ENCODE data around the gene FUCA2.

The FUCA2 gene, protein sequence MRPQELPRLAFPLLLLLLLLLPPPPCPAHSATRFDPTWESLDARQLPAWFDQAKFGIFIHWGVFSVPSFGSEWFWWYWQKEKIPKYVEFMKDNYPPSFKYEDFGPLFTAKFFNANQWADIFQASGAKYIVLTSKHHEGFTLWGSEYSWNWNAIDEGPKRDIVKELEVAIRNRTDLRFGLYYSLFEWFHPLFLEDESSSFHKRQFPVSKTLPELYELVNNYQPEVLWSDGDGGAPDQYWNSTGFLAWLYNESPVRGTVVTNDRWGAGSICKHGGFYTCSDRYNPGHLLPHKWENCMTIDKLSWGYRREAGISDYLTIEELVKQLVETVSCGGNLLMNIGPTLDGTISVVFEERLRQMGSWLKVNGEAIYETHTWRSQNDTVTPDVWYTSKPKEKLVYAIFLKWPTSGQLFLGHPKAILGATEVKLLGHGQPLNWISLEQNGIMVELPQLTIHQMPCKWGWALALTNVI

DNA sequence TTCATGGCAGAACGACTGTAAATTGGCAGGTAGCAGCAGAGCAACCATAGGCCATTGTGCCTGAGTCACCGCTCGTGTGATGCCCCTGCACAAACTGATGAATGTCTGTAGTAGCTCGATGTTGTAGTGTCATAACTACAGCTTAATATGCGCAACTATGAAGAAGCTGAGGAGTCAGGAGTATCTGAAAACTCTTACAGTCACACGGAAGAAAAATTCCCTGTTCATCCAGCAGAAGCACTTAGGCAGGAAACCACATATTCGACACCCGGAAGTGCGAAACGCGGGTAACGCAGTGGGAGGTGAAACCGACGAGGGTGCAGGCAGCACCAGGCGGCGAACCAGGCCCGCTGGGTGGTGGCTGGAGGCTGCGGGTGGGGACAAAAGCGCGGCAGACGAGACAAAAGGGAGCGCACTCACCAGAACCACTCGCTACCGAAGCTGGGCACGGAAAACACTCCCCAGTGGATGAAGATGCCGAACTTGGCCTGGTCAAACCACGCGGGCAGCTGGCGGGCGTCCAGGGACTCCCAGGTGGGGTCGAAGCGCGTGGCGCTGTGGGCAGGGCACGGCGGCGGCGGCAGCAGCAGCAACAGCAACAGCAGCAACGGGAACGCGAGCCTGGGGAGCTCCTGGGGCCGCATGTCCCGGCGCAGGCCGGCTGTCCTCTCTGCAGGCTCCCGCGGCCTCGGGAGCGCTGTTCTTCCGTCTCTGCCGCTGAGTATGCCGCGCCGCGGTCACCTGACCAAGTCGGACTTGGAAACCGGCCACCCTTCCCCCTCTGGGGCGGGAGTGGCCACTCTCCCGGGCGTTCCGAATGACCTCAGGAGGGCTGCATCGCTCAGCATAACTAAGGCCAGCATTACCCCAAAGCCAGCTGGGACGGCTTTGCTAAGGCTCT is at the start of gene FUCA2:
TSS of gene FUCA2 (minus strand) at position 730 of the 901 bp plus-strand sequence. CDS start at position 644, 86 bp downstream.
- DNase-seq = no peak

DNA sequence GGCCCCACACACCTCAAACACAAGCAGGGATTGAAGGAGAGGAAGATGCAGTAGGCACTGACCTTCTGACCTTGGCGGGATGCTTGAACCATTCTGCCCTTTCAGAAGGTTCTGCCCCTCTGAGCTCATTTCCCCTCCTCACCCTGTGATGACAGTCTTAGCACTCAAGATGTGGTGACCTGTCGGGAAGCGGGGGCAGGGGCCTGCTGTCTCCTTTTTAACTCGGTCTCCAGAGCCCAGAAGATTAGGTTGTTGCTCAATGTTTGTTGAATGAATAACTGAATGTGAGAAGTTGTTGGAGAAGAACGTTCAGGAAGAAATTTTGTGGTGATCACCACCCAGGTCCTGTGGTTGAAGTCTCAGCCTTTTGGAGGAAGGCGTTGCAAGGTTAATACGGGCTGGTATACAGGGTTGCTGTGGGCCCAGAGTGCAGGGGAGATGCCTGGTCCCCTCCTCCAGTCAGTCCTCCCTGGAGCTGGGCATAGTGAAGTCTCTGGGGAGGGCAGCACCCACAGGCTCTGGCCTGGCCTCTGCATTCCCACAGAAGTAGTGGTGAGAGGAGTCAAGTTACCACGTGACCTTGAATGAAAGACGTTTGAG is 49.7 kb upstream of the FUCA2 start:
- DNase-seq = no peak

DNA sequence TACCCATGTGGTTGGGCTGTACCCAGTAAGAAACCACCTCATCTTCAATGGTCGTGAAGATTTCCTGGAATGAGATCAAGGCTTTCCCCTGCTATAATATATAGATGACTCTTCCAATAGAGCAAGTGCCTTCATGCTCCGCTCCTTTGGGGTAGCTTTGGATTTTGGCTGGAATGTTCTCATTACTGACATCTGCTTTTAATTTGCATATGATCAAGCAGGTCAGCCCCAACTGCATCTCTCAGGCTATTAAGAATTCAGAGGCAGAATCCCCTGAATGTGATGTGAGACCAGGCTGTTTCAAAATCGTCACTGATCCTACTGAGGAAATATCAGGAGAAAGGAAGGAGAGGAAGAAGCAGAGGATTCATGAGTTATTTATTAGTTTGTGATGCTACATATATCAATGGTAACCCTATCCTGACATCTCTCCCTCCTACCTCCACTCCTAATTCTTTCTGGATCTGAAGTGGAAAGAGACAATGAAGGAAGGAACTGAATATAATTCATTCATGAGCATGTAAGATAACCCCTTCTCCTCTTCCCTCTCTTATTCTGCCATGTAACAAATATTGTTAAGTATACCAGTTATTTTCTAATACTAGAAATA is 47.6 kb upstream of the FUCA2 start:
- DNase-seq = no peak

DNA sequence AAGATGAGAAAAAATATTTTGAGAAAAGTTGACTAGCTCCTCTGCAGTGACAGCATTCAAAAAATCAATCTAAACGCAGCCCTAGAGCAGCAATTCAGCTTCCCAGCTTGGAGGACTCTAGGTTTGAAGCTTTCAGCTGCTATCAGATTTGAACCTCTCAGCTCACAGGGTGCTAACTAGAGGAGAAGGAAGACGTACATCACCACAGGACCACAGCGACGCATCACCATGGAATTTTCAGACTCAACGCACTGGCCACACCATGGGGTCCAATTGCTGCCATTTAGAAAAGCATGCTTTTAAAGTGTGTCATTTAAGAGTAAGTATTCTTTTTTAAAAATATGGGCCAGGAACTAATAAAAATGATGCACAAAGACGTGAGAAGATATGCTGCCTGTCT is 45.0 kb upstream of the FUCA2 start:
- DNase-seq = no peak

DNA sequence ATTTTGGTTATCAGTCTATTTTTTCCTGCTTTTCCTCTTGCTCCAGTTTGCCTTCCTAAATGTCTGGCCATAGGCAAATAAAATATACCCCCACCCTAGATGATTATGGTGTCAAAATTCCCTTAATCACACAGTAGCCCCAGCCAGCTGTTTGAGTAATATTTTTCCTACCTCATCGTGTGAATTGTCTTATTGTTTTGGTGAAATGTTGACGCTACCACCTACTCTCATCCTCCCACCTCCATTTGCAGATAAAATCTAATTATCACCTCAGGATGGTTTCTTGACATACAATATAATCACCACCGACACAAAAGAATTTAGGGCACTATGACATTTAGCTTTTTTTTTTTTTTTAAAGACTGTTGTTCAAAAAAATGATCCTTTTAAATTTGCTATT is 44.1 kb upstream of the FUCA2 start:
- DNase-seq = no peak

DNA sequence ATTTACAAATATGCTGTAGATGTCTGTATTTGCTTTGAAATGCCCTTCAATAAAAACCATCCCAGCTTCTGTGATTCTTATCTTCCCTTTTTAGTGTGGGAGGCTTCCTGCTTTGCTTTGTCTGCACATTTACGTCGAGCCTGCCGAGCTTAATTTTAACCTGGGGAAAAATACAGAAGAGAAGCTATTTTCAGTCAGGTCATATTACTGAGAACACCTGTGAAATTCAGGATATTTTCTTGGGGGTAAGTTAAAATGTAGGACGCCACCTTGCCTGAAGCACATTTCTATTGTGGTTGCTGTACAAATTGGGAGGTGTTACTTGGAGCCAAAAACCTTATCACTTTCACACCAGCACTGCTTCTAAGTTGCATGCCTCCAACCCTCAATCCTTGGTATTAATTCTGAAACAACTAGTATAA is 43.6 kb upstream of the FUCA2 start:
- no peak for DNase-seq

DNA sequence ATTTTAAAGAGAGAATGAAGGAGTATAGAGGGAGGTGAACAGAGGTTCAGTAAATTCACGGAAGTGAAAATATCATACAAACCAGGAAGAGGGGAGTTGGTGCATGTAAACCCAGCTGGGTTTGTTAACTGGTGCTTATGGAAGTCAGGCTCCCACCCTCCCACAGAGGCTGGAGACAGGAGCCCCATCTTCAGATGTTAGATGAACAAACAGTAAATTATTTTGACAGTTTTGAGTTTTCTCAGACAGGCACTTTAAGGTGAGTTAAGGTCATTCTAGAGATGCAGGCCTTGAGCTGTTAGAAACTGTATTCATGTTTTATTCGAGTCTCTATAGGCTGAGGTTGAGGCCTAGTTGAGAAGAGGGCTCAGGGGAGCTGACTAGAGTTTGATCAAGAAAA is 41.8 kb upstream of the FUCA2 start:
- no peak for DNase-seq

DNA sequence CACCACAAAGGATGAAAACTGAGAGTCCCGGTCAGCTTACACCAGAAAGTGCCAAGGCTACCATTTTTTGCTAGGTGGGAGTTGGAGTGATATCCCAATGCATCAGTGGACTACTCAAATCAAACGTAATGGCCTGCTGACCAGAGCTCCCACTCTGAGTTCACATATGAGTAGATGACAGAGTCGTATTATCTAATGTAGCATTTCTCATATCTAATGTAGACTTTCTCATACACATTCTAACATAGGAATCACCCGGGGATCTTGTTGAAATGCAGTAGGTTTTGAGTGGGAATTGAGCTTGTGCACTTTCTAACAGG is 38.4 kb upstream of the FUCA2 start:
- DNase-seq = no peak

DNA sequence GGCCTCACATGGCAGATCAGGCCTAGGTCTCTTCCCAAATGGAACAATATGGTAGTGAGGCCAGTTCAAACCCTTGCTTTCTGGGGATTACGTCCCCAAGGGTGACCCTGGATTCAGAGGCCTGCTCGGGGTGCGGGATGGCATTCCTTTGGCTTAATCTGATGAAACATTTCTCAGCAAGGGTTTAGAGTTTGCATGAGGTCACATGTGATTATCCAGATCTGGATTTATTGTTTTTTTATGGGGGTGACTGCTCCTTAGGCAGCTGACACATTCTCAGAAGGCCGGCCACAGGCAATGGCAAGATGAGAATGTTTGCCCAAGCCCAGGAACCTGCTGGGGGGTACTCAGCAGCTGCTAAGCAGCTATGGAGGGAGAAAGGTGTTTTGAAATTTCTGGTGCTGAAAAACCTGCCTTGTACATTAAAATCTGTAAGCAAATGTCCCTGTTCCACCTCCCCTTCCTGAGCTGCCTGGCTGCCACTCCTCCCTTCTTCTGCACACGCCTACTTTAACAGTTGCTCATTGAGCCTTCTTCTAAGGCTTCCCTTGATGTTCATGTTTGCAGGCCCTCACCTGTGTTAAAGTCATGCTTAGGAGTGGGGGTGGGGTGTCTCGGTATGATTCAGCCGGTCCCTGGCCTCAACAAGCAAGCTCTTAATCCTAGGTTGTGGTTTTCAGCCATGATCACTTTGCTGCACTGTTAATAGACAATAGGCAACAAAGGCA is 37.9 kb upstream of the FUCA2 start:
- DNase-seq = no peak

DNA sequence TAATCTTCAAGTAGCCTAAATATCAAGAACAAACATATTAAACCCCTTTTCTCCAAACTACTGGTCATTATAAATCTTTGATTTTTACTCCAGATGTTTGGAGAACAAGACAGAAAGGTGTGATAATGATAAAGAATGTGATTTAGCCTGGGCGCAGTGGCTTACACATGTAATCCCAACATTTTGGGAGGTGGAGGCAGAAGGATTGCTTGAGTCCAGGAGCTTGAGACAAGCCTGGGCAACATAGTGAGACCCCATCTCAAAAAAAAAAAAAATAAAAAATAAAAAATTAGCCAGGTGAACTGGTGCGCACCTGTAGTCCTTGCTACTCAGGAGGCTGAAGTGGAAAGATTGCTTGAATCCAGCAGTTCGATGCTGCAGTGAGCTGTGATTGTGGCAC is 35.1 kb upstream of the FUCA2 start:
- DNase-seq = no peak

DNA sequence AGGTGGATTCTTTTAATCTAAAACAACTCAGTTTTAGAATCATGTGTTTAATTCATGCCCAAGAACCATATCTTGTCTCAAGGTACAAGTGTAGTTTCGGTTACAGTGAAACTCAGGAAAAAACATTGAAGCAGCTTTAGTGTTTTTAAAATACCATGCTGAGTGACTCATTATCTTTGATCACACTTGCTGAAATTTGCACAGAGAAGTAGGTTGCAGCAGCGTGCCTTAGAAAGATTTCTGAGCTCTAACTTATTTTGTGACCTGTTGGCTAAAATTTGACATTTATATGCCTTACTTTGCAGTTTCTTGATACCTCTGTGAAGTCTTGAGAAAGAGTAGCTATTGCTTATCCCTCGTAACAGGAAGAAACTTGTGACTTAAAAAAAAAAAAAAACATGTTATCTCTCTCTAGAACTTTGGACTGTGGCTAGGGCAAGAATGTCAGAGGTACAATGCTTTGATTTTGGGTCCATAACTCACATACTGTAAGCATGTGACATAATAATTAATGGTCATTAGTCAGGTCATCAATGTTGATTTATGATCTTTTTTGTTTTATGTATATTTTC is 34.5 kb upstream of the FUCA2 start:
- DNase-seq = no peak

DNA sequence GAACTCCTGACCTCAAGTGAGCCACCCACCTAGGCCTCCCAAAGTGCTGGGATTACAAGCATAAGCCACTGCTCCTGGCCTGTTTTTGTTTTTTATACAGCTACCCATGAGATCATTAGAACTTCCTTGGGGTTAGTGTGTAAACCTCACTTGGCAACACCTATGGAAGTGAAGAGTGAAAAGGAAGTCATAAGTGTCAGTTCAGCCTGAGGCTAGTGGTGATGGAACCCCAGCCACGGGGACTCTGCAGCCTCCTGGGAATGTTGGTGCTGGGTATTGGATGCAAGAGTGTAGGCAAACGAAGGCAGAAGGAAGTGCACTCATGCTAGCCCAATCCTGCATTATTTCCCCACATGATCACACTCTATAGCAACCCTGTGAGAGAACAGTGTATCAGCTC is 33.6 kb upstream of the FUCA2 start:
- no peak for DNase-seq

DNA sequence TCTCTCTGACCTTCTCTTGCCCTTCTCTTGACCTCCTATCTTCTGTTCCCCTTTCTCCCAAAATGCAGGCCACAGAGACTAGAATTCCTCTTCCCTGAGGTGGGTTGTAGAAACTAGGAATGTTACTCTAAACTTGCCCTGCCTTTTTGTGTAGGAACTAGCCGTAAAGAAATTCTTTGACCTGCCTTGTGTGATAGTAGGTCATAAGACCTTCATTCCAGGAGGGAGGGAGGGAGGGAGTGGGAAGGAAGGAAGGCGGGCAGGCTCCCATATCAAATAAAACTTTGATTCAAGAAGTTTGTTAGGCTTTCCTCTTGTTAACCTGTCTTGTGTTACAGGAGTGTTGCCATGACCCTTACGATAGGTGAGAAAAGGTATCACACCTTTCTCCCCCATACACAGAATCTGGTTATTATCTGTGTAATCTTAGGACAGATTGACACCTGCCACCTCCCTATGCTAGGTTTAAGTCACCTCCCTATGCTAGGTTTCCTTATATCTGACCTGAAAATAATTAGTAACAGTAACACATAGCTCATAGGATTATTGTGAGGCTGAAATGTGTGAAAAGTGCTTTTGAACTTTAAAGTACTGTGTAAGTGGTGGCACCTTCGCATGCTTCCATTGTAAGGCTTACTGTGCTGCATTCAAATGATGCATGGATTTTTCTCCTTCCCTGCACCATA is 32.6 kb upstream of the FUCA2 start:
- no peak for DNase-seq

DNA sequence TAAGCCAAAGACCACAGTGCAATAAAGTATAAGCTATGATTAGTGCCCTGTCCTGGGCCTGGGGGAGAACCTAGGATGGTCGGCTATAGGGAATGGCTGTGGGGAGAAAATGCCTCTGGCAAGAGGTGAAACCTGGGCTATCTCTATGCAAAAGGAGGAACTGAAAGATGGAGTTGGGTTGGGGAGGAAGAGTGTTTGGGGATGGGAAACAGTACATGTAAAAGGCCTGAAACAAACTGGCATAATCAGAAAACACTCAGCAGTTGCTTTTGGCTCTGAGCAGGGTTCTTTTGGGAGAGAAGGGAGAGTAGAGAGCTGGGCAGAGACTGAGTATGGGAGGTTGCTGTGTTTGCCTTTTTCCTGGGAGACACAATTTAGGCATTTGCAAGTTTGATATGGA is 31.9 kb upstream of the FUCA2 start:
- no peak for DNase-seq

DNA sequence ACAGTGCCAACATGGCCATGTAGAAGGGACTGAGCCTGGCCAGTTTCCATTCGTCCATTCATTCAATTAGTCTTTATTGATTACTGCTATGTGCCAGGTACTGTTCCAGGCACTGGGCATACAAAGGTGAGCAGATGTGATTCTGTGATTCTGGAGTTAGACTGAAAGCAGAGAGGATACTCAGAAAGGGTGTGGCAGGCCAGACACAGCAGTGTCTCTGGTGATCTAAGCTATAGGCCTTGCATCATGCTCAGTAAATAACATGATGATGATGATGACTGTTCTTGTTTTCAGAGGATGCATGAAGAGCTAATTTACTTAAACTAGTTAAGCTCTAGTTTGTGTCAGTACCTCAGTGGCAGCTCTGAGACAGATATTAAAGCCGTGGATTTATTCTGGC is 31.4 kb upstream of the FUCA2 start:
- DNase-seq = no peak

DNA sequence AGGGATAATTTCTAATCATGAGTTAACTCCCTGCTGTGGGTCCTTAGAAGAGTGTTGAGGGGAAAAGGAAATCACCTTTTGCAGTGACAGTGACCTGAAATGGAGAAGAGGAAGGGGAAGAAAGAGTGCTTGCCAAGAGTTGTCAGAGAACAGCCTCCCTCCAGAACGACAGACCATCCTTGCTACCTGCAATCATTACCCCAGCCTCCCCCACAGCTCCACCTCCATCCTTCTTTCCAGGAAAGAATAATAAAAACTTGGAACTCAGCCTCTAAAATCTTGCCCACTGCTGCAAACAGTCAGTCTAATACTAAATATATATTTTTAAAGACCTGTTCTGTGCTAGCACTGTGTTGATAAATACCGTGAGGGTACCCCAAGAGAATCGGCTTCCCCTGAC is 28.7 kb upstream of the FUCA2 start:
- no peak for DNase-seq

DNA sequence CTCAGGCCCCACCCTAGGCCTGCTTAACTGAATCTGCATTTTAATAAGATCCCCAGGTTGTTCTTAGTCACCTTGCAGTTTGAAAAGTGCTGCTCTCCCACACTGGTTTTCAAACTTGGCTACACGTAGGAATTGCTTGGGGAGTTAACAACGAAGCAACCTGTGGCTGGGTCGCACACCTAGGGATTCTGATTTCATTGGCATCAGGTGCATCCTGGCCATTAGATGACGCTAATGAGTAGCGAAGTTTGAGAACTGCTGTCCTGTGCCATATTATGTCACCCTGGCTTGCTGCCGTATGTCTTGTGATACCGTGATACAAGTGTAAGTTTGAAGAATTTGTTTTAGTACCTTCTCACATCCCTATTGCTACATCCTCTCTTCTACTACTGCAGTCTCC is 28.2 kb upstream of the FUCA2 start:
- no peak for DNase-seq

DNA sequence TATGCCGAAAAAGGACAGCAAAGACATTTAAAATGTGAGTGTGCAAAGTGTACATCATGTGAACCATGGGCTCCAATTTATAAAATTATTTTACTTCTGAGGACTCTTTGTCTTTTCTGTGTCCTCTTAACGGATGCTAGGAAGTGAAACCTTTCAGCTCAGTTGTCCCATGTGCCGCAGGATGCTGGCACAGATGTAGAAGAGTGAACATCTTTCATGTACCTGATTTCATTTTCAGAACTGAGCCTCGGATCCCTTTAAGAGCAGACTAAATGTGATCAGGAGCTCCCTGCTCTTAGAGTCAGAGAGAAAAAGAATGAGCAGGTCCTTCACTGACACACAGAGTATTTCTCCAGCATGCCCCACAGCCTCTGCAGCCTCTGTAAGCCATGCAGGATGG is 27.6 kb upstream of the FUCA2 start:
- DNase-seq = no peak

DNA sequence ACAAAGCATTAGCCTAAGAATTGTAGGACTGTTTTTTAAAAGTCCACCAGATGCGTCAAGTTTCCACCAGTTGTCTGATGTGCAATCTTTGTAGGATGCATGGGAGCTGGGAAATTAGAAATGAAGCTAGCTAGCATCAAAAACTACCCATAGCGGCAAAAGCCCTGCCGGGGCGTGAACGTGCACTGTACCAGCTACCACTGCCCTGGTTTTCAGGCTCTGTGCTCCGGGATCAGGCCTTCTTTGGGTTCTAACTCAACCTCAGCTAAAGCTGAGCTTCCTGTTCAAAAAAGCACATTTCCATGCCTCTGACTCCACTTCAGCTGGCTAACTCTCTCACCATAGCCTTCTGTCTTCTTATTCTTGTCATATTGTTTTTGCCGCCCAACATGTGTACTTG is 26.9 kb upstream of the FUCA2 start:
- no peak for DNase-seq

DNA sequence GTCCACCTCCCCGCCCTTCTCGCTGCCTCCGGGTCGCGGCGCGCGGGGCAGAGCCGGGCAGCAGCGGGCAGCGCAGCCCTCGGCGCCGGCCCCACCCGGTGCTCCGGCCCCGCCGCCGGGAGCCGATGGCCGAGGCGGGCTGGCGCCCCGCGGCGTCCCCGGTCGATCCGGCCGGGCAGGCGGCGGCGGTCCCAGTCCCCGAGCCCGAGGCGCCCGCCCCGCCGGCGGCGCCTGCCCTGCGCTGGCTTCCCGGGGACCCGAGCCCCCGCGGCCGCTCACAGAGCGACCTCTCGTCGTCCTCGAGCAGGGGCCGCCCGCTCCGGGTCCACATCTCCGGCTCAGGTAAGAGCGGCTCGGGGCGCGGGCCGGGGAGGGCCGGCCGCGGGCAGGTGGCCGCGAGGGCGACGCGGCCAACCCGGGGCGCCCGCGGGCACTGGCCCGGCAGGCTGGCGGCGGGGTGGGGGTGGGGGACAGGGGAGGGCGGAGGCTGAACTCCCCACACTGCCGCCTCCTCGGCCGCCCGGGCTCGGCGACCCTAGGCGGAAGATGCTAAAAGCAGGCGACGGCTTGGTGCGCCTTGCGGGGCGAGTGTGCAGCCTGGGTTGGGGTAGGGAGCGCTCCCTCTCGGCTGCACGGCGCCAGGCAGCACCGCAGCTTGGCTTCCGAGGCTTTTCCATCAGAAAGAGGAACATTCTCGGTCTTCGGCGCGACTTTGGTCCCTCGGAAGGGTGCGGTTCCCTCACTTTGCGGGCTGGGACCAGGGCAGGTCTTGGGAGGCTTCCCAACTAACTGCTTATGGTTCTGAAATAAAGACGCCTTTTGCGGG is 25.6 kb upstream of the FUCA2 start:
- DNase-seq = no peak

DNA sequence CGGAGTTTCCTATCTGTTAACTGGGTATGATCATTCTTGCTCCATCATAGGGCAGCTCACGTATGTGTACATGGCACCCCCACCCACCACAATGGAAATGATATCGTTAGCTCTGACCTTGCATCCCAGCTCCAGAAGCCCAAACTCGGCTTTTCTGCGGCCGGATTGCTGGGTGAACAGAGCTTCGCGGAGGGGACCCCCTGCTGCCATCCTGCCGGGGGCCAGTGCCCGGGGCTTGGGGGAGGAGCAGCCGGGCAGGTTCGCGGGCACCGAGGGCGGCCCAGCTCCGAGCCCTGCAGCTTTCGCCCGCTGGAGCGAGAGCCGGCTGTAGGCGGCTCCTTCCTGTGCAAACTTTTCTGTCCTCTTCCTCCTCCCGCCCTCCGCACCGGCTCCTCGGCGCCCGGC is 24.9 kb upstream of the FUCA2 start:
- DNase-seq = no peak

All from NCI-H2029 treated with DMSO at 0.1 percent for 48 hours (cell line).